GM18861 (cell line): ENCODE data around the gene OR51Q1.

Source experiments
- ATAC-seq: cut with Tn5 transposase; IDR thresholded peaks from one replicate; pipeline ENCODE4 v1.9.1; 2021; ENCODE audit not compliant: unreplicated experiment

The OR51Q1 gene, protein sequence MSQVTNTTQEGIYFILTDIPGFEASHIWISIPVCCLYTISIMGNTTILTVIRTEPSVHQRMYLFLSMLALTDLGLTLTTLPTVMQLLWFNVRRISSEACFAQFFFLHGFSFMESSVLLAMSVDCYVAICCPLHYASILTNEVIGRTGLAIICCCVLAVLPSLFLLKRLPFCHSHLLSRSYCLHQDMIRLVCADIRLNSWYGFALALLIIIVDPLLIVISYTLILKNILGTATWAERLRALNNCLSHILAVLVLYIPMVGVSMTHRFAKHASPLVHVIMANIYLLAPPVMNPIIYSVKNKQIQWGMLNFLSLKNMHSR

GRCh38 chr11:5421811-5422210 lies at the start of gene OR51Q1:
OR51Q1 (plus strand) TSS chr11:5422111; CDS start chr11:5422201, 90 bp downstream.
- ATAC-seq, result no peak

DNA sequence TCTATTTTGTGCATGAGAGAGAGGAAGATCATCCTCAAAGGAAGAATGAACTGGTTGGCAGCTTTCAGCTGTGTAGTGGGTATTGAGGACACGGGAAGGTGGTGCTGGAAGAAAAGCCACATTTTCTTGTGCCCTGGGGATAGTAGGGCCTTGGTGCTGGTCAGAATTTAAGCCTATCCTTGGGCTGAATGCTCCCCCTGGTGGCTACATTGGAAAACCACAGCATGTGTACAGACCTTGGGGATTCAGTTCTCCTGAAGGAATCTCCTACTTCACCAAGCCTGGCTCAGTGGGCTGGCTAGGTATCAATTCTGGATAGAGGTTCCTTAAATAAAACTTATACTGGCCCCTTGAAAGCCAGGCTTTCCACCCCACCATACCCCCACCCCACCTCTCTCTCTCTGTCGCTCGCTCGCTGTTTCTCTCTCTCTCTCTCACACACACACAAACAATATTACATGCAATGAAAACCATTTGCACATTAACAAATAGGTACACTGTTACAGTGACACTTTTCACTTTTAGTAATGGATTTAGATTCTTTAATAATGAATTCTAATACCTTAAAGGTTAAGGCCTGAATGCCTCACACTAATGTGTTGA lies 41.1 kb upstream of the OR51Q1 start:
- ATAC-seq, result peak; percentile 94

DNA sequence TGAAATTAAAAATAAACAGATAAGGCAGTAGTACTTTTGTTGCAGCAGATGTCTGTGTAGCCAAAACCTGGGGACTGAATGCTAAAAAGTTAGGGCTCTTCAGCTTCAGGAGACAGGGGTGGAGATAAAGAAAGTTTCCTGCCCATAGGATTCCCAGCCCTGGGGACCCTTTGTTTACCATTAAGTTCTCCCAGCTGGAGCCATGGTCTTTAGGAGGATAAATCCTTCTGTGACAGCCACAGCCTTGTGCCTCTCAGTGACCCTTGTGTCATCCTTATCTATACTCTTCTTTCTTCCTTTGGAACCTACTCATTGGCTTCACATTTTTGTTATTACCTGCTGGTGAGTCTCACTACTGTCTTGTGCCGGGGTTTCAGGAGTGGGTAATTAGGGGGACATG lies 38.3 kb upstream of the OR51Q1 start, which contains the start of gene OR51M1:
OR51M1 (plus strand) TSS at position 237 of the 400 bp plus-strand sequence. CDS start 5,587 bp downstream, outside the sequence.
- ATAC-seq, result no peak

DNA sequence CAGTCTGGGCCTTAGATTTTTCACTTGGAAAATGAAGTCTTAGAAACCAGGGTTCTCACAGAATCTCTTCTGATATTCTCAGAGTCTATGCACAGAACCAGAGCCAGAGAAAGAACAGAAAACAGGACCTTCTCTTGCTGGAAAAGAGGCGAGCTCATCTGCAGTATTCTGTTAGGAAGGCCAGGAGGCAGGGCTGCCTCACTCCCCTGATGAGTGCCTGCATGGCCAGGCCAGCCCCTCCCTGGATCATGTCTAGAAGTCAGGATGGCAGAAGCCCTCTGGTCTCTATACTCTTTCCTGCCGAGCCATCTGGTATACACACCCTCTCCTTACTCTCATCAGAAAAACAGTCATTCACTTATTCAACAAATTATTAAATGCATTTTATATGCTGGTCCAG lies 37.6 kb upstream of the OR51Q1 start:
- no peak for ATAC-seq

GRCh38 chr11:5390210-5390609 lies 31.7 kb upstream of the OR51Q1 start:
- ATAC-seq, result no peak

DNA sequence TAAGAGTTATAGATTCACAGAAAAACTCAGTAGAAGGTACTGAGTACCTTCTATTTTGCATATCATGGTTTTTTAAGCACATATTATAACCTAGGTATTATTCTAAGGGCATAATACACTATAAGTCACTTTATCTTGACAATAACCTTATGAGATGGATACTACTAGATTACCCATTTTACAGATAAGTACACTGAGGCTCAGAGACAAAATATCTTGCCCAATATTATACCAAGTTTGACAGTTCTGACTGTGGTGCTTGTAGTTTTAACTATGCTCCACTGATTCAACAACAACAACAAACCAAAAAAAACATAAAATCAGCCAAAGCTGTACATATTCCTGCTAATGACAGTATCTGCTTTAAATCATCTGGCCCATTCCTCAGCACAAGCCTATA lies 27.8 kb upstream of the OR51Q1 start:
- no peak for ATAC-seq

GRCh38 chr11:5398936-5399335 lies 23.0 kb upstream of the OR51Q1 start:
- no peak for ATAC-seq

DNA sequence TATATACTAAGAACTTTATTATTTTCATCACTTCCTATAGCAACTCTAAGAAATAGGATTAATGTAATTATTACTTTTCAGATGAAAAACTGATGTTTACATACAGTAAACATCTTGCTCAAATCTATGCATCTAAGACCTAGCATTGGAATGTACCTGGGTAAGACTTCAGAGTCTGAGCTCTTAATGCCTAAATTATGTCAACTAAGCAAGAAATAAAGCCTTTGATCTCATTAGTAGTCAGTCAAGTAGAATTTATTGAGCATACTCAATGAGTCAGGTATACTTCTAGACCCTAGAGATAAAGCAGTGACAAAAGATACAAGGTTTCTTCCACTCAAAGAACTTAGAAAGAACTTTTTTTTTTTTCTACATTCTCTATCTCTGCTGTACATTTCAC lies 16.7 kb upstream of the OR51Q1 start:
- ATAC-seq, result no peak

DNA sequence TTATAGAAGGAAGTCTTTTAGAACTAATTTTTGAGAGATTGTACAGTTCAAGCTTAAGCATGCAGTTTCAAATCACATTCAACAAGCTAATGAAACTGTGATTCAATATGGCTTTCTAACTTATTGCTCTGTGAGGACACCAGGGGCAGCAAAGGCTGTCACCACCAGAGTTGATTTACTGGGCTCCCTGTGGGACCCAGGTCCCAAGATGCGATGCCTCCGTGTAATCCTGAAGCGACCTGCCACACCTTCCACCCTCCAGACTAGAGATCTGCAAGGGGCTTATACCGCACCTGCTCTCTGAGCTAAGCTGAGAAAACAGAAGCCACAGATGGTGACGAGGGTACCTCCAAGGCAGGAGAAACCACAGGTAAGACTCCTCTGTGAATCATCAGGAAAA lies 918 bp upstream of the OR51Q1 start:
- no peak for ATAC-seq

DNA sequence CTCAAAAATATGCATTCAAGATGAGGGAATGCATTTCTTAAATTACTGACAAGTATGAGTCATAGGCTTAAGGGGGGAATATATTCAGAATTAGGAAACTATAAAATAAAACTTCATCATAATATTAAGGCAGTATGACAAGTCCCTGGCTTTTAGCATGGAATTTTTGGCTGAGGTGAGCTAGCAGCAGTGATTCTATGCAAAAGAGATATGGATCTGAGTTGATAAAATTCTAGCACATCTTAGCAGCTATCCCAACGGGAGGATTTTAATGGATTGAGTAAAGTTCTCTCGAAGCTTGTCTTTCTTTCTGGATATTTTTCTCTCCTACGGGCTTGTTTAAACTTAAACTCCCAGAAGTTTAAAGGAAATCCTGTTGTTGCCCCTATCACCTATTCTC lies 1.2 kb downstream of the OR51Q1 start:
- no peak for ATAC-seq

- no peak for ATAC-seq
Observed at GRCh38 chr11:5441414-5441813, 19.5 kb downstream of the OR51Q1 start, which contains the start of gene OR51I1. OR51I1 (minus strand) TSS chr11:5441514; CDS start chr11:5441514, 0 bp downstream.

GRCh38 chr11:5443835-5444393 lies 22.0 kb downstream of the OR51Q1 start:
- ATAC-seq, result no peak

DNA sequence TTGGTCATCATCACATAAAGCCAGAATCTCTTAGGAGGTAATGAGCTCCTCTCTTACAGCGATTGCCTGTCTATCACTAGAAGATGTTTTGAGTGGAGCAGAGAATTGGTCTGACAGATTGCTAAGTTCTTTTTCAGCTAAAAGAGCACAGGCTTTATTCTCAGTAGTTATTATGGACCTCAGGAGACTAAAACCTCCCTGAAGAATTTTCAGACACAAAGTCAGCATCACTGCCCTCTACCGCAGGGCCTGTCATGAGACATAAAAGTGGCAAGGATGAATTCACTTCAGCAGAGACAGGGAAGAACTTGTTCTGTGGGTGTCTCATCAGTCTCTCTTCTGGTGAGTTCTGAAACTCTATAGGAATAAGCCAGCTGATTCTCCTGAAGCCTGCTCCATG lies 27.1 kb downstream of the OR51Q1 start, which contains the start of gene OR51I2:
OR51I2 (plus strand) TSS at position 301 of the 400 bp plus-strand sequence. CDS start 4,166 bp downstream, outside the sequence.
- ATAC-seq, result no peak

GRCh38 chr11:5449432-5449831 lies 27.5 kb downstream of the OR51Q1 start:
- ATAC-seq, result no peak

DNA sequence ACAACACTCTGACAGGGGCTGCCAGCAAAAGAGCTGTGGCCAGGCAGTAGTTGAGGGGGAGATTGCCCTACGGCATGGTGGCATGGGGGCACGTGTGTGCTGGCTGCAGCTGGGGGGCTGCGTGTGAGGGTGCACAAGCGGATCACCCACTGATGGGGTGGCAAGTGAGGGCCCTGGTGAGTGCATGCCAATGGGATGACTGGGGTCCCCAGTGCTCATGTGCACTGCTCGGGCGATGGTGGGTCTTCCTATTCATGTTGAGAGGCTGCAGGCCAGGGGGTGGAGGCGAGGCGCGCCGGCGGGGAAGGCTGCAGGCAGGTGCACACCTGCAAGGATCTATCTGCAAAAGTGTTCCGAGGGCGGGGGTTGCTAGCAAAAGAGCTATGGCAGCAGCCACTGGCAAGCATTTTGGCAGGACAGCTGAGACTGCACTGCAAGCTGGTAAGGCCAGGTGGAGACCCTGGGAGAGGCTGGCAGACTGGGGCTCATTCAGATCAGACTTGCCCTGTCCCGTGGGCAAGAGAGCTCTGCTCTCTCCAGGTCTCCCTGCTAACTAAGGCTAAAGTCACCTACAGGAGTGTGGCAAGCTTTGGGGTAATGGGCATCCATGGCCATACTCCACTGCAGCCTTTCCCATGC lies 39.2 kb downstream of the OR51Q1 start:
- no peak for ATAC-seq

- ATAC-seq, result no peak
Observed at GRCh38 chr11:5467527-5467926, 45.6 kb downstream of the OR51Q1 start.
